SK-N-SH treated with all-trans-retinoic acid at 6 μM for 48 hours (cell line): ENCODE results near the gene MRGPRD.

Source experiments
- ESRRG ChIP-seq: fragments of 250-450 bp; sonication (Bioruptor Pico); IDR thresholded peaks from 2 replicates; pipeline ENCODE4 v1.6.1; 2021; ENCODE audit warnings: mild to moderate bottlenecking
- TF ChIP-seq, protein P1 (sequence below): fragments of 250-450 bp; sonication (Bioruptor Pico); IDR thresholded peaks from 2 replicates; pipeline ENCODE4 v1.5.1; 2020; ENCODE audit warnings: low read depth, mild to moderate bottlenecking, moderate library complexity

GRCh38 chr11:69002110-69002569, 21.4 kb upstream of the MRGPRD start:
- TF ChIP-seq, protein P1, sequence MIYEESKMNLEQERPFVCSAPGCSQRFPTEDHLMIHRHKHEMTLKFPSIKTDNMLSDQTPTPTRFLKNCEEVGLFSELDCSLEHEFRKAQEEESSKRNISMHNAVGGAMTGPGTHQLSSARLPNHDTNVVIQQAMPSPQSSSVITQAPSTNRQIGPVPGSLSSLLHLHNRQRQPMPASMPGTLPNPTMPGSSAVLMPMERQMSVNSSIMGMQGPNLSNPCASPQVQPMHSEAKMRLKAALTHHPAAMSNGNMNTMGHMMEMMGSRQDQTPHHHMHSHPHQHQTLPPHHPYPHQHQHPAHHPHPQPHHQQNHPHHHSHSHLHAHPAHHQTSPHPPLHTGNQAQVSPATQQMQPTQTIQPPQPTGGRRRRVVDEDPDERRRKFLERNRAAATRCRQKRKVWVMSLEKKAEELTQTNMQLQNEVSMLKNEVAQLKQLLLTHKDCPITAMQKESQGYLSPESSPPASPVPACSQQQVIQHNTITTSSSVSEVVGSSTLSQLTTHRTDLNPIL (CRISPR knock-in tag), result no peak
- TF ChIP-seq ESRRG (CRISPR knock-in tag), result no peak
